Activated CD4-positive, alpha-beta T cell treated with anti-CD3 and anti-CD28 coated beads for 36 hours (primary cell): ENCODE data around the gene DRC3. TPM values are rescaled to one million over a fixed set of nuclear protein-coding genes. Genes with fewer than 3 reads are reported as not detected.

Experiments
- ATAC-seq: fragments of 200-7000 bp; cut with Tn5 transposase; one replicate; pipeline ENCODE4 v1.10.0; 2021; ENCODE audit warnings: mild to moderate bottlenecking, moderate library complexity
- CTCF ChIA-PET: fragments of 350-600 bp; sonication (Branson Sonifier 250); formaldehyde crosslinking; loops from one replicate; lab custom pipeline; 2021; ENCODE audit warnings: antibody characterized with exemption; lab: Charles Lee
- POLR2A ChIA-PET: fragments of 350-600 bp; sonication (Branson Sonifier 250); formaldehyde crosslinking; loops from one replicate; lab custom pipeline; 2021; ENCODE audit warnings: antibody characterized with exemption, inconsistent platforms; lab: Charles Lee
- DNase-seq: peaks from one replicate; pipeline ENCODE4 v3.0.0-alpha.2; 2020
- H3K27ac Mint-ChIP-seq: one replicate; pipeline ENCODE4 v1.8.0; 2021; ENCODE audit warnings: mixed read lengths
- H3K27me3 Mint-ChIP-seq: one replicate; pipeline ENCODE4 v1.8.0; 2021; ENCODE audit warnings: mixed read lengths
- H3K36me3 Mint-ChIP-seq: one replicate; pipeline ENCODE4 v1.8.0; 2021; ENCODE audit warnings: low read depth, mixed read lengths
- H3K4me1 Mint-ChIP-seq: one replicate; pipeline ENCODE4 v1.8.0; 2021; ENCODE audit warnings: mixed read lengths
- H3K4me3 Mint-ChIP-seq: one replicate; pipeline ENCODE4 v1.8.0; 2021; ENCODE audit warnings: mild to moderate bottlenecking, moderate library complexity, mixed read lengths
- H3K9me3 Mint-ChIP-seq: one replicate; pipeline ENCODE4 v1.8.0; 2021; ENCODE audit warnings: low read depth, mixed read lengths
- intact Hi-C, 2 experiments: fragments of 100-400 bp; cut with DNase I in 1 of 2; cut with micrococcal nuclease in 1 of 2; formaldehyde crosslinking; loops; one replicate each; pipeline versions ENCODE4 v1.14.2 to v1.15.1; 2022 to 2024; cut with DNase I, micrococcal nuclease
- total RNA-seq, 2 experiments: library from RNA; stranded (reverse); gene quantifications; one replicate each; pipeline ENCODE4 v1.2.3, GENCODE V29; 2021

The DRC3 gene
- total RNA-seq, 2 experiments from 2014 or later: 0.11 to 0.18 TPM

- CTCF ChIA-PET: interaction anchor here (0.6 to 0.7 kb wide), 2 partner anchors 41 to 323 kb away, joined by 3 read pairs; no protein-coding TSS in a partner anchor
- POLR2A ChIA-PET: no interaction called here
- peaks cover 16% of the 10 kb centered on the region for H3K36me3 Mint-ChIP-seq
- H3K4me1 Mint-ChIP-seq: no peaks in the 10 kb centered on the region
- no peak overlapping the region for H3K27ac Mint-ChIP-seq
- no peak for ATAC-seq
- intact Hi-C loops: no loop called here
- H3K4me3 Mint-ChIP-seq: no peak overlapping the region
- H3K27me3 Mint-ChIP-seq: no peaks in the 10 kb centered on the region
- no peaks in the 10 kb centered on the region for H3K9me3 Mint-ChIP-seq
- DNase-seq: no peak
Observed at GRCh38 chr17:18056214-18056613, 83.6 kb downstream of the DRC3 start.

GRCh38 chr17:18059283-18059682 is 86.6 kb downstream of the DRC3 start:
- H3K4me1 Mint-ChIP-seq: no peaks in the 10 kb centered on the region
- POLR2A ChIA-PET: no interaction called here
- DNase-seq: no peak
- no peak overlapping the region for H3K27ac Mint-ChIP-seq
- H3K36me3 Mint-ChIP-seq: peaks cover 16% of the 10 kb centered on the region
- intact Hi-C loops: no loop called here
- no peak overlapping the region for H3K4me3 Mint-ChIP-seq
- CTCF ChIA-PET: no interaction called here
- no peaks in the 10 kb centered on the region for H3K27me3 Mint-ChIP-seq
- no peaks in the 10 kb centered on the region for H3K9me3 Mint-ChIP-seq
- no peak for ATAC-seq

- Mint-ChIP-seq H3K27me3 (no peaks in the 10 kb centered on the region), H3K27ac (no peak overlapping the region), H3K4me1 (no peaks in the 10 kb centered on the region), H3K4me3 (no peak overlapping the region), H3K9me3 (no peaks in the 10 kb centered on the region), H3K36me3 (peaks cover 8% of the 10 kb centered on the region)
- DNase-seq: no peak
- POLR2A ChIA-PET: no interaction called here
- intact Hi-C loops: no loop called here
- CTCF ChIA-PET: interaction anchor here (0.6 kb wide), 1 partner anchor 480 kb away, joined by 4 read pairs; no protein-coding TSS in a partner anchor
- no peak for ATAC-seq
Observed at GRCh38 chr17:18064053-18064452, 91.4 kb downstream of the DRC3 start.

- H3K27me3 Mint-ChIP-seq: no peaks in the 10 kb centered on the region
- H3K36me3 Mint-ChIP-seq: peaks cover 5% of the 10 kb centered on the region
- DNase-seq (no peak), ATAC-seq (no peak)
- no peak overlapping the region for H3K27ac Mint-ChIP-seq
- CTCF ChIA-PET: interaction anchor here (0.6 to 0.7 kb wide), 2 partner anchors 183 to 1476 kb away, joined by 3 to 4 read pairs; no protein-coding TSS in a partner anchor
- no peaks in the 10 kb centered on the region for H3K9me3 Mint-ChIP-seq
- H3K4me3 Mint-ChIP-seq: no peak overlapping the region
- POLR2A ChIA-PET: no interaction called here
- intact Hi-C loops: no loop called here
- no peaks in the 10 kb centered on the region for H3K4me1 Mint-ChIP-seq
Observed at GRCh38 chr17:18065546-18065945, 92.9 kb downstream of the DRC3 start.

Other genes starting within 250 kb of the DRC3 start
- gene SREBF1, start 135.9 kb upstream of the DRC3 start, total RNA-seq: 10 to 100 TPM; 87.6 to 97.2 TPM
- 10 to 100 TPM; 11.3 to 11.9 TPM for gene TOM1L2, start 462 bp upstream of the DRC3 start, total RNA-seq
- 10 to 100 TPM; 32.9 to 40.3 TPM for gene ATPAF2, start 66.3 kb downstream of the DRC3 start, total RNA-seq
- gene GID4, start 66.5 kb downstream of the DRC3 start, total RNA-seq: 1 to 10 TPM; 6.7 to 7.7 TPM
- gene DRG2, start 115.1 kb downstream of the DRC3 start, total RNA-seq: 10 to 100 TPM; 42.5 to 45.6 TPM
- gene MYO15A, start 135.9 kb downstream of the DRC3 start, total RNA-seq: 1 to 10 TPM; 1.1 to 1.5 TPM
- 100 to 1,000 TPM; 163 to 168 TPM for gene ALKBH5, start 211.0 kb downstream of the DRC3 start, total RNA-seq